CD14-positive monocyte (primary cell): ENCODE measurements around the gene MED15. TPM values are rescaled to one million over a fixed set of nuclear protein-coding genes. Genes with fewer than 3 reads are reported as not detected.
"Not testable (repeated sequence)": the region's sequence is repeated elsewhere in the genome, so short reads cannot be mapped to it uniquely, and the experiment has no call there.

ENCODE experiments used
- DNase-seq, 3 donors: peaks; one replicate each; pipeline ENCODE4 v3.0.0-alpha.2; 2011 to 2022
- H2AFZ ChIP-seq: 2 replicates; pipeline ENCODE4 v1.6.0; 2012; ENCODE audit warnings: mild to moderate bottlenecking, low read depth, low read length, inconsistent platforms; ENCODE audit not compliant: insufficient read depth, poor library complexity, severe bottlenecking
- H3K27ac ChIP-seq, 2 donors: 1 replicate in 1 of 2; 2 replicates in 1 of 2; pipeline ENCODE4 v1.5.1; 2012 to 2013; ENCODE audit warnings: low read length in 2 of 2, control low read depth in 1 of 2, inconsistent platforms in 1 of 2, low read depth in 1 of 2, mild to moderate bottlenecking in 1 of 2
- H3K27me3 ChIP-seq, 2 donors: one replicate each; pipeline versions ENCODE4 v1.6.0 to v1.6.1; 2011 to 2013; ENCODE audit warnings: low read length in 2 of 2; ENCODE audit not compliant: control insufficient read depth in 2 of 2, insufficient read depth in 2 of 2
- H3K36me3 ChIP-seq, 2 donors: replicated peaks in 1 of 2; 1 replicate in 1 of 2; 2 replicates in 1 of 2; pipeline versions ENCODE4 v1.5.1 to v1.6.1; 2012 to 2013; ENCODE audit warnings: low read length in 2 of 2, control low read depth in 1 of 2, inconsistent platforms in 1 of 2, mild to moderate bottlenecking in 1 of 2; ENCODE audit not compliant: insufficient read depth in 2 of 2, control insufficient read depth in 1 of 2
- H3K4me1 ChIP-seq, 2 donors: 1 replicate in 1 of 2; 2 replicates in 1 of 2; pipeline versions ENCODE4 v1.5.1 to v1.6.1; 2012 to 2013; ENCODE audit warnings: low read length in 2 of 2, control low read depth in 1 of 2, inconsistent platforms in 1 of 2, mild to moderate bottlenecking in 1 of 2, moderate library complexity in 1 of 2; ENCODE audit not compliant: insufficient read depth in 2 of 2, control insufficient read depth in 1 of 2
- H3K4me2 ChIP-seq: replicated peaks from 2 replicates; pipeline ENCODE3; 2012; ENCODE audit warnings: low read length, moderate library complexity, mild to moderate bottlenecking; ENCODE audit not compliant: poor library complexity, severe bottlenecking; ENCODE audit errors: extremely low read depth
- H3K4me3 ChIP-seq, 3 experiments: fragments of 200-600 bp in 1 of 3; sonication (generic) in 1 of 3; replicated peaks in 1 of 3; 1 replicate in 2 of 3; 2 replicates in 1 of 3; pipeline ENCODE4 v1.5.1; 2011 to 2013; ENCODE audit warnings: low read length in 3 of 3, mild to moderate bottlenecking in 3 of 3, control low read depth in 2 of 3, low read depth in 2 of 3, inconsistent platforms in 1 of 3, moderate library complexity in 1 of 3
- H3K79me2 ChIP-seq: 2 replicates; pipeline ENCODE4 v1.6.0; 2012; ENCODE audit warnings: mild to moderate bottlenecking, control low read depth, inconsistent platforms, low read length, moderate library complexity; ENCODE audit not compliant: insufficient read depth
- H3K9ac ChIP-seq: 2 replicates; pipeline ENCODE4 v1.6.0; 2017; ENCODE audit warnings: low read length, mild to moderate bottlenecking; ENCODE audit not compliant: insufficient read depth, poor library complexity, severe bottlenecking
- H3K9me3 ChIP-seq, 2 donors: replicated peaks in 1 of 2; 1 replicate in 1 of 2; 2 replicates in 1 of 2; pipeline versions ENCODE4 v1.5.1 to v1.6.1; 2012 to 2013; ENCODE audit warnings: low read length in 2 of 2, control low read depth in 1 of 2; ENCODE audit not compliant: control insufficient read depth in 1 of 2, insufficient read depth in 1 of 2
- H4K20me1 ChIP-seq: 2 replicates; pipeline ENCODE4 v1.6.0; 2012; ENCODE audit warnings: mild to moderate bottlenecking, low read length, control low read depth, moderate library complexity; ENCODE audit not compliant: insufficient read depth
- H3K27ac Mint-ChIP-seq, 7 donors: one replicate each; pipeline ENCODE4 v1.8.0; 2020; ENCODE audit warnings: mild to moderate bottlenecking in 7 of 7, mixed read lengths in 7 of 7, moderate library complexity in 6 of 7, inconsistent platforms in 2 of 7
- H3K27me3 Mint-ChIP-seq, 3 donors: one replicate each; pipeline ENCODE4 v1.8.0; 2021 to 2022; ENCODE audit warnings: low read depth in 3 of 3, mild to moderate bottlenecking in 3 of 3, mixed read lengths in 3 of 3, moderate library complexity in 3 of 3, inconsistent platforms in 1 of 3
- H3K36me3 Mint-ChIP-seq, 2 donors: one replicate each; pipeline ENCODE4 v1.8.0; 2020; ENCODE audit warnings: mixed read lengths in 2 of 2, inconsistent platforms in 1 of 2, mild to moderate bottlenecking in 1 of 2
- H3K4me1 Mint-ChIP-seq: one replicate; pipeline ENCODE4 v1.8.0; 2020; ENCODE audit warnings: mild to moderate bottlenecking, mixed read lengths
- H3K4me3 Mint-ChIP-seq, 2 donors: one replicate each; pipeline ENCODE4 v1.8.0; 2020; ENCODE audit warnings: mild to moderate bottlenecking in 2 of 2, mixed read lengths in 2 of 2, moderate library complexity in 1 of 2
- H3K9me3 Mint-ChIP-seq, 7 donors: one replicate each; pipeline ENCODE4 v1.8.0; 2020 to 2022; ENCODE audit warnings: mixed read lengths in 7 of 7, mild to moderate bottlenecking in 6 of 7, moderate library complexity in 6 of 7, inconsistent platforms in 2 of 7
- WGBS: methylation state at CpG from one replicate; pipeline ENCODE4 v1.1.5; 2013; ENCODE audit warnings: missing lambda C conversion rate; ENCODE audit not compliant: insufficient coverage; 5-methylcytosine and 5-hydroxymethylcytosine counted together
- intact Hi-C, 2 donors: fragments of 100-400 bp; cut with micrococcal nuclease; formaldehyde crosslinking; loops; one replicate each; pipeline versions ENCODE4 v1.15.0 to v1.15.1; 2023
- polyA plus RNA-seq, 3 donors: library from polyadenylated mRNA; depleted of rRNA in 1 of 3; unstranded in 2 of 3; stranded (reverse) in 1 of 3; fragments of 300-500 nt in 2 of 3; fragments of >200 nt in 1 of 3; fragmentation: Illumina TruSeq in 2 of 3; gene quantifications; 1 replicate in 2 of 3; 2 replicates in 1 of 3; pipeline ENCODE4 v1.2.3, GENCODE V29; 2012 to 2021
- TF ChIP-seq, protein P1 (sequence below): fragments of 200-600 bp; IDR thresholded peaks from one replicate; pipeline ENCODE4 v1.8.0; 2022; ENCODE audit warnings: antibody characterized with exemption, mild to moderate bottlenecking

The MED15 gene
- polyA plus RNA-seq, 3 donors: 10.0 to 126 (median 17.8) TPM

GRCh38 chr22:20466659-20467379 lies 40.6 kb upstream of the MED15 start:
- 96% methylated on average over 3 of the region's 3 CpGs for WGBS
- no peaks in the 10 kb centered on the region for H3K9me3 Mint-ChIP-seq
- Histone ChIP-seq H3K4me3 (no peak overlapping the region), H3K79me2 (no peaks in the 10 kb centered on the region), H3K9me3 (no peaks in the 10 kb centered on the region), H3K4me1 (peaks cover 24 to 43% of the 10 kb centered on the region in 2 donors), H3K27me3 (no peaks in the 10 kb centered on the region), H3K9ac (no peak overlapping the region), H3K4me2 (no peak overlapping the region), H2AFZ (no peak overlapping the region), H4K20me1 (no peaks in the 10 kb centered on the region), H3K36me3 (peaks cover 25 to 43% of the 10 kb centered on the region in 2 donors), H3K27ac (no peak overlapping the region)
- H3K4me3 Mint-ChIP-seq: no peak overlapping the region
- intact Hi-C loops: no loop called here
- peaks cover 34% of the 10 kb centered on the region for H3K4me1 Mint-ChIP-seq
- H3K27ac Mint-ChIP-seq: peak overlapping the region in 5 of 7 donors; percentile 9 to 78 (median 54)
- TF ChIP-seq, protein P1, sequence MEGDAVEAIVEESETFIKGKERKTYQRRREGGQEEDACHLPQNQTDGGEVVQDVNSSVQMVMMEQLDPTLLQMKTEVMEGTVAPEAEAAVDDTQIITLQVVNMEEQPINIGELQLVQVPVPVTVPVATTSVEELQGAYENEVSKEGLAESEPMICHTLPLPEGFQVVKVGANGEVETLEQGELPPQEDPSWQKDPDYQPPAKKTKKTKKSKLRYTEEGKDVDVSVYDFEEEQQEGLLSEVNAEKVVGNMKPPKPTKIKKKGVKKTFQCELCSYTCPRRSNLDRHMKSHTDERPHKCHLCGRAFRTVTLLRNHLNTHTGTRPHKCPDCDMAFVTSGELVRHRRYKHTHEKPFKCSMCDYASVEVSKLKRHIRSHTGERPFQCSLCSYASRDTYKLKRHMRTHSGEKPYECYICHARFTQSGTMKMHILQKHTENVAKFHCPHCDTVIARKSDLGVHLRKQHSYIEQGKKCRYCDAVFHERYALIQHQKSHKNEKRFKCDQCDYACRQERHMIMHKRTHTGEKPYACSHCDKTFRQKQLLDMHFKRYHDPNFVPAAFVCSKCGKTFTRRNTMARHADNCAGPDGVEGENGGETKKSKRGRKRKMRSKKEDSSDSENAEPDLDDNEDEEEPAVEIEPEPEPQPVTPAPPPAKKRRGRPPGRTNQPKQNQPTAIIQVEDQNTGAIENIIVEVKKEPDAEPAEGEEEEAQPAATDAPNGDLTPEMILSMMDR: no peak
- H3K27me3 Mint-ChIP-seq: peaks cover 0 to 2% (median 1%) of the 10 kb centered on the region in 3 donors
- peaks cover 46 to 61% of the 10 kb centered on the region in 2 donors for H3K36me3 Mint-ChIP-seq
- no peak for DNase-seq

DNA sequence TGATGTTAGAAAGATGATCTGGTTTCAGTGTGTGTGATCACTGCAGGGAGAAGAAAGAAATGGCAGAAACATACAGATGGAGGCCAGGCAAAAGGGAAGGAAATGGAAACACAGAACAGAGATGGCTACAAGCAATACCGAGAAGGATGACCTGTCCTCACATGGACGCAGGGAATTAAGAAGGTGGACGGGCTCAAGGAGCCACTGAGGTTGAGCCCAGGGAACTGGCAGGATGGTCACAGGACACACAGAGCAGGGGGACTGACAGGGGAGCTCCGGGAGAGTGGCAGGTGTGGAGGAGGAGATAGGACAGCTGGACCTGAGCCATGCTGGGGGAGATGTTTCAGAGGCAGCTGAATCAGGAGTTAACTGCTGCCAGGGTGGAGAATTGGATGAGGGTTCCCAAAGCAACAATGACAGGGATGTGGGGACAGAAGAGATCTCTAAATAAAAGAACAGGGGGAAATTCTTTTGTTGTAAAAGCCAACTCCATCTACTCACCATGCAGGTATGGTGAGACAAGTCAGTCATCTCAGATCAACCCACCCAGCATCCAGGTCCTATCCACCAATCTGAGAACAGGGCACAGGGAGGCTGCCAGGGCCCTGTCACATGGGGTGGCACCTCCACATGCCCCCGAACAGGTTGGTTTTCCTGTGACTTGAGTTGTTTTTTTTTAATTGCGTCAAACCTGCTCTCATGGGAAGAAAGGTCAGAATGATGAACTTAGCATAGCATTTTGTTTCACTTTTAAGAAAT lies 38.1 kb upstream of the MED15 start:
- TF ChIP-seq, protein P1: no peak
- Mint-ChIP-seq H3K9me3 (no peaks in the 10 kb centered on the region), H3K36me3 (peaks cover 46 to 67% of the 10 kb centered on the region in 2 donors), H3K4me3 (no peak overlapping the region), H3K4me1 (peaks cover 16% of the 10 kb centered on the region), H3K27me3 (no peaks in the 10 kb centered on the region), H3K27ac (peak overlapping the region in 1 of 7 donors; percentile 0)
- no peak overlapping the region for H3K9ac ChIP-seq
- no peak for DNase-seq
- 88% methylated on average over 4 of the region's 6 CpGs for WGBS
- H3K4me2 ChIP-seq: no peak overlapping the region
- peaks cover 10 to 24% of the 10 kb centered on the region in 2 donors for H3K4me1 ChIP-seq
- no peak overlapping the region for H2AFZ ChIP-seq
- intact Hi-C loops: no loop called here
- no peaks in the 10 kb centered on the region for H3K9me3 ChIP-seq
- no peaks in the 10 kb centered on the region for H4K20me1 ChIP-seq
- no peak overlapping the region for H3K27ac ChIP-seq
- no peak overlapping the region for H3K4me3 ChIP-seq
- peaks cover 24 to 43% of the 10 kb centered on the region in 2 donors for H3K36me3 ChIP-seq
- no peaks in the 10 kb centered on the region for H3K27me3 ChIP-seq
- no peaks in the 10 kb centered on the region for H3K79me2 ChIP-seq

DNA sequence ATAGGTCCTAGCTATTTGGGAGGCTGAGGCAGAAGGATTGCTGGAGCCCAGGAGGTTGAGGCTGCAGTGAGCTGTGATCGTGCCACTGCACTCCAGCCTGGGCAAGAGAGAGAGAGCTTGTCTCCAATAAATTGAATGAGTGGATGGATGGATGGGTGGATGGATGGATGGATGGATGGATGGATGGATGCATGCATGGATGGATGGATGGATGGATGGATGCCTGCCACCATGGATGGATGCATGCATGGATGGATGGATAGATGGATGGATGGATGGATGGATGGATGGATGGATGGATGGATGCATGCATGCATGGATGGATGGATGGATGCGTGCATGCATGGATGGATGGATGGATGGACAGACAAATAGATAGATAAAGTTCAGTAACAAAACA lies 36.9 kb upstream of the MED15 start:
- H3K9me3 Mint-ChIP-seq, H3K27me3 Mint-ChIP-seq: not testable (repeated sequence)
- H3K4me1 Mint-ChIP-seq: peaks cover 11% of the 10 kb centered on the region

More for the DNA sequence above, 36.9 kb upstream of the MED15 start:
- H3K27ac ChIP-seq, H3K27me3 ChIP-seq, H4K20me1 ChIP-seq, H3K4me2 ChIP-seq, DNase-seq, H3K9ac ChIP-seq, H3K4me3 ChIP-seq, H2AFZ ChIP-seq, H3K4me3 Mint-ChIP-seq, H3K9me3 ChIP-seq, intact Hi-C loops, H3K79me2 ChIP-seq: not testable (repeated sequence)
- Mint-ChIP-seq H3K36me3 (peaks cover 35 to 55% of the 10 kb centered on the region in 2 donors), H3K27ac (peak overlapping the region in 1 of 7 donors; percentile 49)
- Histone ChIP-seq H3K4me1 (peaks cover 5 to 13% of the 10 kb centered on the region in 2 donors), H3K36me3 (peaks cover 17 to 32% of the 10 kb centered on the region in 2 donors)
- 90% methylated on average over 1 of the region's 2 CpGs for WGBS
